GM12891 (cell line): ENCODE measurements around the gene TRIM63.

Experiments used
- PAX5 ChIP-seq: IDR thresholded peaks from 2 replicates; pipeline ENCODE4 v1.6.1; 2011; ENCODE audit warnings: low read length, moderate library complexity, mild to moderate bottlenecking; ENCODE audit not compliant: insufficient read depth, severe bottlenecking
- POLR2A ChIP-seq: IDR thresholded peaks from 2 replicates; pipeline ENCODE4 v1.6.1; 2011; ENCODE audit warnings: low read depth, low read length, control low read depth
- POLR2AphosphoS5 ChIP-seq: IDR thresholded peaks from 2 replicates; pipeline ENCODE4 v1.6.1; 2011; ENCODE audit warnings: low read depth, low read length, control low read depth
- TAF1 ChIP-seq: IDR thresholded peaks from 2 replicates; pipeline ENCODE4 v1.6.1; 2011; ENCODE audit warnings: low read depth, low read length, control low read depth

GRCh38 chr1:26017606-26018005 is 49.8 kb downstream of the TRIM63 start:
- TF ChIP-seq PAX5 (no peak), TAF1 (no peak), POLR2AphosphoS5 (no peak), POLR2A (no peak)
